Hepatocyte (in vitro differentiated cells): ENCODE results near the gene ATXN10.

ENCODE experiments used
- CTCF ChIP-seq: fragments of 200-600 bp; sonication (generic); IDR thresholded peaks from 2 replicates; pipeline ENCODE4 v1.5.1; 2016; ENCODE audit warnings: antibody characterized with exemption, mild to moderate bottlenecking; ENCODE audit not compliant: poor library complexity
- EZH2 ChIP-seq: fragments of 200-600 bp; sonication (generic); IDR thresholded peaks from 2 replicates; pipeline ENCODE4 v1.6.1; 2016; ENCODE audit warnings: antibody characterized with exemption, mild to moderate bottlenecking, borderline replicate concordance
- EZH2phosphoT487 ChIP-seq: fragments of 200-600 bp; sonication (generic); IDR thresholded peaks from one replicate; pipeline ENCODE4 v1.6.1; 2018; ENCODE audit warnings: antibody characterized with exemption, mild to moderate bottlenecking, low read depth, moderate library complexity; ENCODE audit not compliant: unreplicated experiment, severe bottlenecking

- TF ChIP-seq CTCF (no peak), EZH2 (no peak), EZH2phosphoT487 (no peak)
Measured at GRCh38 chr22:45834241-45834640, 162.6 kb downstream of the ATXN10 start.
